Fibroblast of skin of scalp (primary cell): ENCODE data around the gene MYH14.

ENCODE experiments used
- DNase-seq: peaks from one replicate; pipeline ENCODE4 v3.0.0-alpha.2; 2013

Gene MYH14

GRCh38 chr19:50195224-50195623 is 8.2 kb upstream of the MYH14 start:
- no peak for DNase-seq

GRCh38 chr19:50196322-50196932 is 7.0 kb upstream of the MYH14 start:
- no peak for DNase-seq

GRCh38 chr19:50197348-50197747 is 6.1 kb upstream of the MYH14 start:
- no peak for DNase-seq

GRCh38 chr19:50198431-50199258 is 4.8 kb upstream of the MYH14 start:
- DNase-seq = no peak

GRCh38 chr19:50199259-50199555 is 4.2 kb upstream of the MYH14 start:
- DNase-seq = no peak

GRCh38 chr19:50202386-50202785 is 1.0 kb upstream of the MYH14 start:
- no peak for DNase-seq

- no peak for DNase-seq
Measured at GRCh38 chr19:50202962-50203280, 501 bp upstream of the MYH14 start.

GRCh38 chr19:50204081-50204428 is 633 bp downstream of the MYH14 start:
- no peak for DNase-seq

- DNase-seq = no peak
Measured at GRCh38 chr19:50204811-50205675, 1.6 kb downstream of the MYH14 start.

- DNase-seq = no peak
Measured at GRCh38 chr19:50205681-50206138, 2.3 kb downstream of the MYH14 start.

- DNase-seq = no peak
Measured at GRCh38 chr19:50206191-50206590, 2.8 kb downstream of the MYH14 start.

- no peak for DNase-seq
Measured at GRCh38 chr19:50207730-50208129, 4.3 kb downstream of the MYH14 start.

- DNase-seq = no peak
Measured at GRCh38 chr19:50209131-50209530, 5.7 kb downstream of the MYH14 start.

GRCh38 chr19:50210425-50210824 is 7.0 kb downstream of the MYH14 start:
- no peak for DNase-seq

- no peak for DNase-seq
Measured at GRCh38 chr19:50213925-50214324, 10.5 kb downstream of the MYH14 start.

GRCh38 chr19:50214699-50215543 is 11.5 kb downstream of the MYH14 start:
- no peak for DNase-seq

GRCh38 chr19:50215820-50216219 is 12.4 kb downstream of the MYH14 start:
- no peak for DNase-seq

GRCh38 chr19:50221087-50221486 is 17.7 kb downstream of the MYH14 start:
- DNase-seq = no peak

- DNase-seq = no peak
Measured at GRCh38 chr19:50222691-50223438, 19.4 kb downstream of the MYH14 start.

GRCh38 chr19:50223439-50223716 is 20.0 kb downstream of the MYH14 start:
- DNase-seq = no peak

- no peak for DNase-seq
Measured at GRCh38 chr19:50224986-50225747, 21.7 kb downstream of the MYH14 start.
